ENCODE data around the gene FSTL3. TPM values are rescaled to one million over a fixed set of nuclear protein-coding genes. Genes with fewer than 3 reads are reported as not detected.
"Not testable (repeated sequence)": the region's sequence is repeated elsewhere in the genome, so short reads cannot be mapped to it uniquely, and the experiment has no call there.

Gene FSTL3
- total RNA-seq, 2 experiments from 2014 or later, result 2.5 to 3.0 TPM

DNA sequence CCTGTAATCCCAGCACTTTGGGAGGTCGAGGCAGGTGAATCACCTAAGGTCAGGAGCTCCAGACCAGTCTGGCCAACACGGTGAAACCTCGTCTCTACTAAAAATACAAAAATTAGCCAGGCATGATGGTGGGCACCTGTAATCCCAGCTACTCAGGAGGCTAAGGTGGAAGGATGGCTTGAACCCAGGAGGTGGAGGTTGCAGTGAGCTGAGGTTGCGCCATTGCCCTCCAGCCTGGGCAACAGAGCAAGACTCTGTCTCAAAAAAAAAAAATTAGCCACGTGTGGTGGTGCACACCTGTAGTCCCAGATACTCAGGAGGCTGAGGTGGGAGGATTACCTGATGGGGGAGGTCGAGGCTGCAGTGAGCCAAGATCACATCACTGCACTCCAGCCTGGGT is 26.7 kb downstream of the FSTL3 start:
- CTCF ChIA-PET, result interaction anchor here (1.2 kb wide), 1 partner anchor 31 kb away, joined by 3 read pairs; no protein-coding TSS in a partner anchor
- H3K4me3 Mint-ChIP-seq; H3K36me3 Mint-ChIP-seq (ENCODE audit: low read depth); POLR2A ChIA-PET; DNase-seq; H3K9me3 Mint-ChIP-seq; H3K27ac Mint-ChIP-seq: not testable (repeated sequence)
- Mint-ChIP-seq H3K4me1 (peaks cover 16% of the 10 kb centered on the region), H3K27me3 (peaks cover 13% of the 10 kb centered on the region)

DNA sequence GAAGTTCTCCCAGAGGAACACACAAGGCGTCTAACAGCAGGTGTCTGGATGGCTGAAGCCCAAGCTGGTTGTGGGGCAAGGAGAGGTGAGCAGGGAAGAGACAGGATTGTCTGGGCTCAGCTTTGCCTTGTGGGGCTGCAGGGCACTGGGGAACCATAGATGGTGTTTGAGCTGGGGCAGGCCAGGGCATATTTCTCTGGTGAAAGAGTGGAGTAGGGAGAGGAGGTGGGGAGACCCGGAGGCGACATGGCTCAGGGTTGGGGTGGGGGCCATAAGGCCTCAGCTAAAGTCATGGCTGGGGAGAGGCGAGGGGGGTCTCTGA is 27.1 kb downstream of the FSTL3 start:
- Mint-ChIP-seq H3K9me3 (no peaks in the 10 kb centered on the region), H3K27ac (peak overlapping the region; percentile 56), H3K36me3 (ENCODE audit: low read depth) (no peaks in the 10 kb centered on the region), H3K4me3 (no peak overlapping the region), H3K4me1 (peaks cover 16% of the 10 kb centered on the region), H3K27me3 (peaks cover 18% of the 10 kb centered on the region)
- no peak for DNase-seq
- ChIA-PET CTCF (interaction anchor here (1.2 kb wide), 1 partner anchor 31 kb away, joined by 3 read pairs; no protein-coding TSS in a partner anchor), POLR2A (interaction anchor here (1.1 kb wide), 1 partner anchor 40 kb away, joined by 3 read pairs; no protein-coding TSS in a partner anchor)

GRCh38 chr19:703651-704446 is 27.7 kb downstream of the FSTL3 start:
- ChIA-PET CTCF (interaction anchor here (1.2 kb wide), 1 partner anchor 30 kb away, joined by 3 read pairs; no protein-coding TSS in a partner anchor), POLR2A (interaction anchor here (1.1 kb wide), 1 partner anchor 40 kb away, joined by 3 read pairs; no protein-coding TSS in a partner anchor)
- no peak overlapping the region for H3K4me3 Mint-ChIP-seq
- H3K9me3 Mint-ChIP-seq, result no peaks in the 10 kb centered on the region
- H3K27ac Mint-ChIP-seq, result no peak overlapping the region
- DNase-seq, result peak; percentile 72
- peaks cover 18% of the 10 kb centered on the region for H3K27me3 Mint-ChIP-seq
- H3K36me3 Mint-ChIP-seq (ENCODE audit: low read depth), result no peaks in the 10 kb centered on the region
- peaks cover 16% of the 10 kb centered on the region for H3K4me1 Mint-ChIP-seq

DNA sequence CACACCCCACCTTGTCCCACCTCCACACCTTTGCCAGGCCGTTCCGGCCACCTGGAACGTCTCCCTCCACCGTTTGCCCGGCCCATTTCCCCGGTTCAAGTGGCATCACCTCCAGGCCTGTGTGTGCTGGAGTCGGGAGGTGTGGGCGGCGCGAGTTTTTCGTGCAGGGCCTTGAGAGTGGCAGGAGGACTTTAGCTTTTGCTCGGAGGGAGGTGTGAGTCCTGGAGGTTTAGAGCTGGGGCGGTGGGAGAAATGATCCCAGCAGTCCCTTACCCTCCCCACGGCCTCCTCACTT is 28.2 kb downstream of the FSTL3 start:
- Mint-ChIP-seq H3K9me3 (no peaks in the 10 kb centered on the region), H3K27me3 (peaks cover 18% of the 10 kb centered on the region), H3K4me1 (peaks cover 16% of the 10 kb centered on the region), H3K4me3 (no peak overlapping the region), H3K36me3 (ENCODE audit: low read depth) (no peaks in the 10 kb centered on the region), H3K27ac (no peak overlapping the region)
- POLR2A ChIA-PET, result no interaction called here
- no peak for DNase-seq
- CTCF ChIA-PET, result no interaction called here

- Mint-ChIP-seq H3K36me3 (ENCODE audit: low read depth) (no peaks in the 10 kb centered on the region), H3K4me1 (peaks cover 8% of the 10 kb centered on the region), H3K4me3 (no peak within 1 kb of the TSS), H3K27ac (no peak within 1 kb of the TSS), H3K27me3 (peaks cover 25% of the 10 kb centered on the region), H3K9me3 (no peaks in the 10 kb centered on the region)
- DNase-seq, result no peak
- ChIA-PET CTCF (no interaction called here), POLR2A (no interaction called here)
Observed at GRCh38 chr19:708154-709143, 32.3 kb downstream of the FSTL3 start, which contains the start of gene PALM. Gene PALM (plus strand): TSS chr19:708935. CDS start chr19:709147, 212 bp downstream.

DNA sequence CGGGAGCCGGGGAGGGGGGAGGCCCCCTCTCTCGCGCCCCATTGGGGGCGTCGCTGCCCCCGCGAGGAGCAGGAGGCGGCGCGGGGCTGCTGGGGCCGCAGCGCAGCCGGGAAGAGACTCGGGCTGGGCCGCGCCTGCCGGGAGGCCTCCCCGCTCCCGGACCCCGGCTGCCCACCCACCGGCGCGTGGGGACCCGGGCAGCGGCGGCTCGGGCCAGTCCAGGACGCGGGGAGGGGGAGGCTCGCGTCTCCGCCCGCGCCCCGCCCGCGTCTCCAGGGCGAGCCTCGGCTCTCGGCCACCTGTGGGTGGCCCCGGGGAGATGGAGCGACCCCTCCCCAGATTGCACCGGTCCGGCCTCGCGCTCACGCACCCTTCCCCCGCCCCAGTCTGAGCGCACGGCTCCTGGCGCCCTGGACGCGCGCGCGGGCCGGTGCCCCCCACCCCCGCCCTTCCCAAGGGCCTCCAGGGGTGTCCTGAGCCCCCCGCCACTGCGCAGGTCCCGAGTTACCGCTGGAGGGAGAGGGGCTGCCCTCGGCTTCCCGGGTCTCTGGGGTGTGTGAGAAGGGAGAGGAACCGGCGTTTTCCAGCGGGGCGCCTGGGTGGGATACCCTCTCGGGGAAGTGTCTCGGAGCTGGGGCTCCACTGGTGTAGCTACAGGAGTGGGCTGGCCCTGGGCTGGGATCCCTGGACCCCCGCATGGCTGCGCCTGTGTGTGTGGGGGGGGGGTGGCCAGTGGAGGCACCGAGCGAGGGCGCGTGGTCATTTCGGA is 33.2 kb downstream of the FSTL3 start:
- Mint-ChIP-seq H3K27ac (no peak overlapping the region), H3K27me3 (peaks cover 25% of the 10 kb centered on the region), H3K9me3 (no peaks in the 10 kb centered on the region), H3K4me3 (no peak overlapping the region), H3K36me3 (ENCODE audit: low read depth) (no peaks in the 10 kb centered on the region), H3K4me1 (peaks cover 3% of the 10 kb centered on the region)
- DNase-seq, result no peak
- POLR2A ChIA-PET, result no interaction called here
- CTCF ChIA-PET, result no interaction called here

- peaks cover 25% of the 10 kb centered on the region for H3K27me3 Mint-ChIP-seq
- H3K36me3 Mint-ChIP-seq (ENCODE audit: low read depth), result no peaks in the 10 kb centered on the region
- no peak overlapping the region for H3K27ac Mint-ChIP-seq
- H3K4me3 Mint-ChIP-seq, result no peak overlapping the region
- ChIA-PET CTCF (no interaction called here), POLR2A (no interaction called here)
- H3K9me3 Mint-ChIP-seq, result no peaks in the 10 kb centered on the region
- peaks cover 2% of the 10 kb centered on the region for H3K4me1 Mint-ChIP-seq
- DNase-seq, result no peak
Observed at GRCh38 chr19:709965-710571, 33.9 kb downstream of the FSTL3 start.

GRCh38 chr19:710767-711166 is 34.6 kb downstream of the FSTL3 start:
- Mint-ChIP-seq H3K36me3 (ENCODE audit: low read depth) (no peaks in the 10 kb centered on the region), H3K4me3 (no peak overlapping the region), H3K4me1 (no peaks in the 10 kb centered on the region), H3K27me3 (peaks cover 25% of the 10 kb centered on the region), H3K27ac (no peak overlapping the region), H3K9me3 (peaks cover 6% of the 10 kb centered on the region)
- no peak for DNase-seq
- POLR2A ChIA-PET, result no interaction called here
- CTCF ChIA-PET, result no interaction called here

DNA sequence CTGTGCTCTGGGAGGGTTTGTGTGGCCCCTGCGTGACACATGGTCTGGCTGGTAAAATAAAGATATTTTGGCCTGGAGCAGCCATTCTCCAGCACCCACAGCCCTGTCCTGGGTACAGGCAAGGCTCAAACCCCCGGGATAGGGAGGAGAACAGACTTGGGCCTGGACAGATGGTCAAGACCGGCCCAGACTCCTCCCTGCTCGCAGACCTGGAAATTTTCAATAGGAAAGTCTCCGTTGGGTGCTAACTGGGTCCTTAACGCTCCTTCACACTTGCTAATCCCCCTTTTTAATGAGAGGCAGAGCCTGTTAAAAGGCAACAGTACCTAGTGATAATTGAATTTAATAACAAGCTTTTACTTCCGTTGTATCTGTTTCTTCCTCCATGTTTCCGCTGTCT is 35.1 kb downstream of the FSTL3 start:
- no peak overlapping the region for H3K4me3 Mint-ChIP-seq
- ChIA-PET CTCF (no interaction called here), POLR2A (no interaction called here)
- DNase-seq, result no peak
- no peak overlapping the region for H3K27ac Mint-ChIP-seq
- H3K9me3 Mint-ChIP-seq, result peaks cover 8% of the 10 kb centered on the region
- H3K36me3 Mint-ChIP-seq (ENCODE audit: low read depth), result no peaks in the 10 kb centered on the region
- H3K27me3 Mint-ChIP-seq, result peaks cover 25% of the 10 kb centered on the region
- H3K4me1 Mint-ChIP-seq, result no peaks in the 10 kb centered on the region

- DNase-seq, result no peak
- H3K36me3 Mint-ChIP-seq (ENCODE audit: low read depth), result no peaks in the 10 kb centered on the region
- ChIA-PET POLR2A (no interaction called here), CTCF (no interaction called here)
- no peak overlapping the region for H3K4me3 Mint-ChIP-seq
- H3K4me1 Mint-ChIP-seq, result no peaks in the 10 kb centered on the region
- peaks cover 15% of the 10 kb centered on the region for H3K27me3 Mint-ChIP-seq
- H3K27ac Mint-ChIP-seq, result no peak overlapping the region
- peaks cover 8% of the 10 kb centered on the region for H3K9me3 Mint-ChIP-seq
Observed at GRCh38 chr19:715347-715746, 39.2 kb downstream of the FSTL3 start.

DNA sequence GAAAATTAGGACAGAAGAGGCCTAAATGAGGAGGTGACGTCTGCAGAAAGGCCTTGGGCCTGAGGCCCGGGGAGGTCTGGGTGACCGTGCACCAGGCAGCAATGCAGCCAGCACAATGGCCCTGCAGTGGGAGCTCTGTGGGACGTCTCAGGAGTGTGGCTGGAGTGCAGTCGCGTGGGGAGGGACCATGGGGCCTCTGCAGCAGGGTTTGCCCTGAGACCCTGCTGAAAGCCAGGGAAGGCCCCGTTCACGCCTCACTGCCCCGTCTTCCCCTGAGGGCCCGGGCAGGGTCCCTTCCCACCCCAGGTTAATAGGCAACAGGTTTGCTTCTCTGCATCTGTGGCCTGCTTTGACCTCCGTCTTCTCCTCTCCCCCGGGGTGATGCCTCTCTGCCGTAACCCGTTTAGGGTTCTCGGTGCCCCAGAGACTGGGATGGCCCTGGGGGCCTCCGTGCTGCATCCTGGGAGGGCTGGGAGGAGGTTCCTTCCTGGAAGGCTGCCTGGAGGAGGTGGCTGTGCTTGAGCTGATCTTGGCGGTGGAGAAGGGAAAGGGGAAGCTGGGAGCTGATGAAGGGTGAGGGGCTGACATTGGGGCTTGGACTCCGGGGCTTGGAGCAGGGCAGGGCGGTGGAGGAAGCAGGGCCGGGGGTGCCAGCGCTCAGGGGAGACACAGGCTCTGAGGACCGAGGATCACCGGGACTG is 42.2 kb downstream of the FSTL3 start:
- Mint-ChIP-seq H3K4me3 (no peak overlapping the region), H3K36me3 (ENCODE audit: low read depth) (no peaks in the 10 kb centered on the region), H3K4me1 (no peaks in the 10 kb centered on the region), H3K9me3 (peaks cover 8% of the 10 kb centered on the region), H3K27me3 (peaks cover 7% of the 10 kb centered on the region), H3K27ac (no peak overlapping the region)
- CTCF ChIA-PET, result no interaction called here
- no peak for DNase-seq
- POLR2A ChIA-PET, result no interaction called here

DNA sequence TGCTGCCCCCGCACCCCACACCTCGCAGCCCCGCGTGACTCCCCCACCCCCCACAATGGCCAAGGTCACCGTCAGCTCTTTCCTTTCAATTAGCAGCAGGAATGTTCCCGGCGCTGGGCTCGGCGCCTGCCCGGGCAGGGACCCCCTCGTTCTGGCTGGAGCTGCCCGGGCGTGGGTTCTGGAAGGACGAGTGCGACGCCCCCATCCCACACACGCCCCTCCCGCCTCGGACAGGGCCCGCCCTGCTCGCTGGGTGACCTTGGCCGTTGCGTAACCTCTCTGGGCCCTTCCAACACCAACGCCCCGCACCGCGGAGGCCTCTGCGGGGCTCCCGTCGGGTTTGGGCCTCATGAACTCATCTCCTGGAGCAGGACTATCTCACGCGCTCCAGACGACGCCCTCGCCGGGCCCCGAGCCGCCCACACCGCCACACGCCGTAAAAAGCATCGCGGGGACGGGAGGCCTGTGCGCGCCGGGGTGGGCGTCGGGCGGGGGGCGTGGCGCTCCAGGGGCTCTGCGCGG is 42.9 kb downstream of the FSTL3 start:
- Mint-ChIP-seq H3K4me1 (no peaks in the 10 kb centered on the region), H3K9me3 (peaks cover 8% of the 10 kb centered on the region), H3K27me3 (peaks cover 7% of the 10 kb centered on the region), H3K36me3 (ENCODE audit: low read depth) (no peaks in the 10 kb centered on the region), H3K4me3 (no peak overlapping the region), H3K27ac (no peak overlapping the region)
- ChIA-PET POLR2A (no interaction called here), CTCF (no interaction called here)
- DNase-seq, result no peak
